Activated T-helper 2 cell treated with anti-CD3 and anti-CD28 coated beads, Interferon-gamma antibody, Interleukin-2, Interleukin-4, amounts not matched to agents 10 μg/mL and 5 μg/mL and 100 μg/mL, durations not matched to agents 14 hours and 24 hours and 36 hours (primary cell): Measurements from ENCODE around the gene TYW1. TPM values are rescaled to one million over a fixed set of nuclear protein-coding genes. Genes with fewer than 3 reads are reported as not detected.
A peak's percentile ranks its signal among the peaks of the same experiment; 100 is the strongest.
"Not testable (repeated sequence)": the region's sequence is repeated elsewhere in the genome, so short reads cannot be mapped to it uniquely, and the experiment has no call there.

Source experiments
- DNase-seq: peaks from one replicate; pipeline ENCODE4 v3.0.0; 2021; ENCODE audit warnings: low spot score
- H3K27ac Mint-ChIP-seq: one replicate; pipeline ENCODE4 v1.8.0; 2021; ENCODE audit warnings: mixed read lengths
- H3K27me3 Mint-ChIP-seq: one replicate; pipeline ENCODE4 v1.8.0; 2021; ENCODE audit warnings: low read depth, mixed read lengths
- H3K36me3 Mint-ChIP-seq: one replicate; pipeline ENCODE4 v1.8.0; 2021; ENCODE audit warnings: low read depth, mixed read lengths
- H3K4me1 Mint-ChIP-seq: one replicate; pipeline ENCODE4 v1.8.0; 2021; ENCODE audit warnings: low read depth, mixed read lengths
- H3K4me3 Mint-ChIP-seq: one replicate; pipeline ENCODE4 v1.8.0; 2021; ENCODE audit warnings: low read depth, mild to moderate bottlenecking, moderate library complexity, mixed read lengths
- H3K9me3 Mint-ChIP-seq: one replicate; pipeline ENCODE4 v1.8.0; 2021; ENCODE audit warnings: mixed read lengths
- intact Hi-C: fragments of 100-400 bp; cut with micrococcal nuclease; formaldehyde crosslinking; loops from one replicate; pipeline ENCODE4 v1.15.1; 2023
- total RNA-seq: library from RNA; stranded (reverse); gene quantifications from 2 replicates; pipeline ENCODE4 v1.2.3, GENCODE V29; 2022

The TYW1 gene
- total RNA-seq, 1 donor from 2014 or later: 17.7 TPM

DNA sequence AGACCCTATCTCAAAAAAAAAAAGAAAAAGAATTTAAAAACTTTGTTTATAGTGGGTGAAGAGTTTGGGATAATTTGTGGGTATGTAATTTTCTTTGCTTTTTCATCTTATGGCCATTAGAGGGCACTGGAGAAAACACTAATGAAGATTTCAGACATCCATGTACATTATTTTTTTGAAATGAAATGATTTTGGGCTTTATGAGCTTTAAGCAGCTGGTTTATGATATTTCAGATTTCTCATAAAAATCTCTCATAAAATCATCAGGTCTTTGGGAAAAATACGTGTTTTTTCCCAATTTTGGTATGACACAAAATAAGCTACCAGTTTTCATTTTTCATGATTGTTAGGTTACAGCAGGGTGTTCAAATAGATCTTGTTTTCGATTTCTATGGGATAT is 44.2 kb downstream of the TYW1 start:
- H3K4me3 Mint-ChIP-seq, H3K27me3 Mint-ChIP-seq, H3K4me1 Mint-ChIP-seq, H3K27ac Mint-ChIP-seq, H3K9me3 Mint-ChIP-seq, DNase-seq, H3K36me3 Mint-ChIP-seq, intact Hi-C loops: not testable (repeated sequence)

DNA sequence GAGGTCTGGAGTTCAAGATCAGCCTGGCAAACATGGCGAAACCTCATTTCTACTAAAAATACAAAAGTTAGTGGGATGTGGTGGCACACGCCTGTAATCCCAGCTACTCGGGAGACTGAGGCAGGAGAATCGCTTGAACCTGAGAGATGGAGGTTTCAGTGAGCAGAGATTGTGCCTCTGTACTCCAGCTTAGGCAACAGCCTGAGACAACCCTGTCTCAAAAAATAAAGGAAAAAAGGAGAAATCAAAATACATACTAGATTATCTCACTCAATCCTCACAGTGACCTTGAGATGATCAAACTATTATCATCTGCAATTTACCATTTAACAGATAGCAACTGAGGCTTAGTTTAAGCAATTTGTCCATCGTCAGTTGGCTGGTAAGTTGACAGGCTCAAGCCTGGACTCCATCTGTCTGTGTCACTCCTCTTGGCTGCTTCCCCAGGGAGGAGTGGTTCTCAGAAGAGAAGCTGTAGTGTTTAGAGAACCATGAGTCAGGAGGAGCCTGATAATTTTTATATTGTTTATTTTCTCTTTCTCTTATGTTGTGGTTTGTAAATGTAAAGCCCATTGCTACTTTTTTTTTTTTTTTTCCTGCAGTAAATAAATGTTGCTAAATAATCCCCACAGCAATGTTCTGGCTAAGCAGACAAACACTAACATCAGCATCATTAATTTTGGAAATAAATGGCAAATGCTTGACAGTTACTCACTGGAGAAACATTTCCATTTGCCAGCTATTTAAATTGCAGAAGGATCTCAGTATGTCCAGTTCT is 46.3 kb downstream of the TYW1 start:
- H3K27me3 Mint-ChIP-seq, intact Hi-C loops, H3K4me3 Mint-ChIP-seq, H3K4me1 Mint-ChIP-seq, DNase-seq, H3K9me3 Mint-ChIP-seq, H3K36me3 Mint-ChIP-seq, H3K27ac Mint-ChIP-seq: not testable (repeated sequence)

DNA sequence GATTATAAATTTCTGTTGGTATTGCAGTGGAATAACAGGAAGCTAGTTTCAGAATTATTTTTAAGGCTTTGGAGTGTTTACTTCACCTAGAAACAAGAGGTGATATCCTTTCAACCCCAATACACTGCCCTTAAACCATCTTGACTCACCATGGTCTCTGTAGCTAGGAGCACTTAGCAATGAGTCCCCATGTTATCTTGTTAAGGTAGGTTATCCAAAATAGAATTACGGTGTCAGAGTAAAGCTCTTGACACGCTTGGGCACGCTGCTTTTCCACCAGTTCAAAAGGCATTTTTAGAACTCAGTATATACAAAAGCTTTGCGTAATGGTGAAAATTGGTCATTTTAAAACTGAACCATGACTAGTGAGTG is 46.9 kb downstream of the TYW1 start:
- H3K27me3 Mint-ChIP-seq, DNase-seq, H3K36me3 Mint-ChIP-seq, H3K27ac Mint-ChIP-seq, intact Hi-C loops, H3K4me1 Mint-ChIP-seq, H3K4me3 Mint-ChIP-seq, H3K9me3 Mint-ChIP-seq: not testable (repeated sequence)

DNA sequence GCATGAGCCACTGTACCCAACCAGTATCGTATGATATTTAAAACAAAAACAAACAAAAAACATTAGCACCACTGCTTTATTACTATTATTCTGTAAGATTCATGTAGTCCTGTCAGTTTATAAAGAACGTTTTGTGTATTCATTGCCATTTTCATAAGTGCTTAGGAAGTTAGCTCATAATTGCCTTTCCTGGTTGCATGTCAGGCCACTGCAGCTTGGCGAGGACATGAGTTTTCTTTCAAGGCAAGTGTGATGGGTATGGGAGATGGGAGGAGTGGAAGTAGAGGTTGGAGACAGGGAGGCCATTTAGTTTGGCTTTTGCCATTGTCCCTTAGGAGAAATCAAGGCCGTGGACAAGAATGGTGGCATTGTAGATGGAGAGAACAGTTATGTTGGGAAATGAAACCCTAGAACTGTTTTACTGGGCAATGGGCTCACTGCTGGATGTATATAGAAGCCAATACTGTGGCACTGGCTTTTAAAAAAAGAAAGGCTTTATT is 48.9 kb downstream of the TYW1 start:
- Mint-ChIP-seq H3K9me3 (no peaks in the 10 kb centered on the region), H3K4me1 (no peaks in the 10 kb centered on the region), H3K27ac (no peak overlapping the region), H3K27me3 (no peaks in the 10 kb centered on the region), H3K36me3 (peaks cover 19% of the 10 kb centered on the region), H3K4me3 (no peak overlapping the region)
- intact Hi-C loops: no loop called here
- no peak for DNase-seq

DNA sequence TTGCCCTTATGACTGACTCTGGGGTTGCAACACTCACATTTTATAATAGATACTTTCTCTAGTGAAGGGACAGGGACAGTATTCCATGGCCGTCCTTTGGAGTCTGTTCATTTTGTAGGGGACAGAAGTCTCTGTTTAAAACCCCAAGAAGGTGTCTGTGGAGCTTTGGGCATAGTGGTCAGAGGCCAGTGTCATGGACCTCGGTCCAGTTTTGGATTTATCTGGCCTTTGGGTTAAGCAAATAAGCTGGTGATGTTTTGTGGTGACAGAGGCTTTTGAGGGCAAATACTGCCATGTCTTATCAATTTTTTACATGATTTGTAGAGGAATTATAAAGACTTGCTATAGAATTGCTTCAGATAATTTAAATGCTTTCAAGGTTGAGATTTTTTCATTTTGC is 50.2 kb downstream of the TYW1 start:
- H3K9me3 Mint-ChIP-seq, H3K27ac Mint-ChIP-seq, H3K4me1 Mint-ChIP-seq, intact Hi-C loops, DNase-seq, H3K4me3 Mint-ChIP-seq, H3K27me3 Mint-ChIP-seq: not testable (repeated sequence)
- H3K36me3 Mint-ChIP-seq: peaks cover 32% of the 10 kb centered on the region

DNA sequence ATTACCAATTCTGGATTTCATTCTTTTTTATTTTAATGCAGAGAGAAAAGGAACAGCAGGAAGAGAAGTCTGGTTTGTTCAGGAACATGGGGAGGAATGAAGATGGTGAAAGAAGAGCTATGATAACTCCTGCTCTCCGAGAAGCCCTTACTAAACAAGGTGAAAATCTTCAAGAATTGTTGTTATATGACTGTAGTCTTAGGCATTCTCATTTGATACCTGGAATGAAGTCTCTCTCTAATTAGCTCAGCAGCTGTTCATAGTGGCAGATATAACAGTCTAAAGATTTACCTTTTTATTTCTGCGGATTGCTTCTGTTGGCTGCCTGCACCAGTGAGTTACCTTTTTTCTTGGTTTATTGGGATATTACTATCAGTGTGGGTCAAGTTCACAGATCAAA is 53.3 kb downstream of the TYW1 start:
- DNase-seq, H3K27me3 Mint-ChIP-seq, H3K4me1 Mint-ChIP-seq, H3K9me3 Mint-ChIP-seq, H3K4me3 Mint-ChIP-seq, intact Hi-C loops, H3K27ac Mint-ChIP-seq: not testable (repeated sequence)
- peaks cover 61% of the 10 kb centered on the region for H3K36me3 Mint-ChIP-seq

DNA sequence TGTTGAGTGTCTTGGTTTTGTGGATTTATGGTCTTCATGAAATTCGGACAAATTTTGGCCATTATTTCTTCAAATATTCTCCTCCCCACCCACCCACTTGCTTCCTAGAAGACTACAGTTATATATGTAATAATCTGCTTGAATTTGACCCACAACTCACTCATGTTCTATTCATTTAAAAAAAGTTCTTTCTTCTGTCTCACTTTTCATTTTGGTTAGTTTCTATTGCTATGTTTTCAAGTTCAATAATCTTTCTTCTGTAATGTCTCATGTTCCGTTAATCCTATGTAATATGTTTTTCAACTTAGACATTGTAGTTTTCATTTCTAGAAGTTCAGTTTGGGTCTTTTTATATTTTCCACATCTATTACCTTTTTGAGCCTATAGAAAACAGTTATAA is 55.5 kb downstream of the TYW1 start:
- not testable (repeated sequence) for DNase-seq
- H3K27ac Mint-ChIP-seq: peak overlapping the region; percentile 55
- H3K36me3 Mint-ChIP-seq: peaks cover 72% of the 10 kb centered on the region

DNA sequence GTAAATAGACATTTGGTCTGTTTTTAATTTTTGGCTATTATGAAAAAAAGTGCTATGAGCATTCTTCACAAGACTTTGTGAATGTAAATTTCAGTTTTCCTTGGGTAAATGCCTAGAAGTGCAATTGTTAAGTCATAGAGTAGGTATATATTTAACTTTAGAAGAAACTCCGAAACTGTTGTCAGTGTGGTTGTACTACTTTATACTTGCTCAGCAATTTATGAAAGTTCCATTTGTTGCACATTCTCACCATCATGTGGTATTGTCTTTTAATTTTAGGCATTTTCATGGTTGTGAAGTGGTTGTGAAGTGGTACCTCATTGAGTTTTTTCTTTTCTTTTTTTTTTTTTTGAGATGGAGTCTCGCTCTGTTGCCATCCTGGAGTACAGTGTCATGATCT is 60.0 kb downstream of the TYW1 start:
- Mint-ChIP-seq H3K36me3 (peaks cover 71% of the 10 kb centered on the region), H3K27ac (no peak overlapping the region), H3K9me3 (peaks cover 7% of the 10 kb centered on the region), H3K27me3 (no peaks in the 10 kb centered on the region), H3K4me3 (no peak overlapping the region), H3K4me1 (peaks cover 7% of the 10 kb centered on the region)
- intact Hi-C loops: no loop called here
- DNase-seq: no peak

More for the DNA sequence above, 55.5 kb downstream of the TYW1 start:
- H3K9me3 Mint-ChIP-seq, H3K4me1 Mint-ChIP-seq, H3K27me3 Mint-ChIP-seq, intact Hi-C loops, H3K4me3 Mint-ChIP-seq: not testable (repeated sequence)

DNA sequence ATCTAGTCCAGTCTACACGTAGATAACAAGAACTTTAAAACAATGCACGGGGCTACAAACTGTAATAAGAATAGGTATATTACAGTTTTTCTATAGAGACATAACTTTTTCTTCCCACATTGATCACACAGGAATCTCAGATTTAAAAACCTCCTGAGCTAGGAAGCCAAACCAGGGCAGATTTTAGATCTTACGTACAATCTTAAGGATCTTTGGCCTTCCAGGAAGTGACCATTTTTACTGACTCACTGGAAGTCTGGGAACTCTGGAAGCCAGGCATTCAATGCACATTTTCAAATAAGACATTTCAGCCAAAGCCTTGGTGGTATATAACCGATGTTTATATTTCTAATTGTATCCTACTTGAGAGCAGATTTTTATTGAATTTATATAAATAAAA is 64.7 kb downstream of the TYW1 start:
- H3K4me1 Mint-ChIP-seq, H3K27ac Mint-ChIP-seq, DNase-seq, H3K27me3 Mint-ChIP-seq, intact Hi-C loops, H3K4me3 Mint-ChIP-seq: not testable (repeated sequence)
- Mint-ChIP-seq H3K9me3 (peaks cover 11% of the 10 kb centered on the region), H3K36me3 (peaks cover 64% of the 10 kb centered on the region)

DNA sequence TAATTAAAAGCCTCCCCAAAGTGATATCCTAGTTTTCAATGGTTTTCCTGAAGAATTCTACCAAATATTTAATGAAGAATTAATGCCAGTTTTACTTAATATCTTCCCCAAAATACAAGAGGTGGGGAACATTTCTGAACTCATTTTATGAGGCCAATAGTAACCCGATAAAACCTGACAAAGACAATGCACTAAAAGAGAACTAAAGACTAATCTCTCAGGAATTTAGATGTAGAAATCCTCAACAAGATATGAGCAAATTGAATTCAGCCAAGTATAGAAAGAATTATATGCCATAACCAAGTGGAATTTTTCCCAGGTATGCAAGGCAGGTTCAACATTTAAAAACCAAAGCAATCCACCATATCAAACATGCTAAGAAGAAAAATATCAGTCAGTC is 66.2 kb downstream of the TYW1 start:
- H3K27me3 Mint-ChIP-seq, intact Hi-C loops, H3K27ac Mint-ChIP-seq, DNase-seq, H3K4me1 Mint-ChIP-seq, H3K4me3 Mint-ChIP-seq: not testable (repeated sequence)
- Mint-ChIP-seq H3K9me3 (peaks cover 11% of the 10 kb centered on the region), H3K36me3 (peaks cover 65% of the 10 kb centered on the region)

DNA sequence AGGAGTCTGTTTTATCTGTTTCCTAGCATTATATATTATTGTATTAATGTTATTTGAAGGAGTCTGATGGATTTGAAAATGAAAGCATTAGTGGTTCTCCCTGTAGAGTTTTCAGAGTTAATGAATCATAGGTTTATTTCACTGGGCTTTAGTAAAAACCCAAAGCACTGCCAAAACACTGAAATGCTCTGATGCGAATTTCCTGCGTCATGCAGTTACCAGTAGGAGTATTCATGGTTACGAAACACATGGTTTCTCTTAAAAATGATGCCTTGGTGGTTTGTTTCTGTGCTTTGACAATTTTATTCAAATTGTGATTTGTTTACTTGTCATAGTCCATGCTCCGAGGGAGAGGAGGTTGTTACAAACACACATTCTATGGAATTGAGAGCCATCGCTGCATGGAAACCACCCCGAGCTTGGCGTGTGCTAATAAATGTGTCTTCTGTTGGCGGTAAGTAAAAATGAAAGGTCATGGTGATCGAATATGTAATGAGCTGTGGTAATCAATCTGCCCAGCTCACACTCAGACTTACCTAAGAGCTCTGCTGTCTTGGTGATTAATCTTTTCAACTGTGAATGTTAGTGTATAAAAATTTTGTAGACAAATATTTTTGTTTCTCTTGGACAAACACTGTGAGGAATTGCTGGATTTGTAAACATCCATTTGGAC is 70.5 kb downstream of the TYW1 start:
- H3K4me1 Mint-ChIP-seq, H3K27ac Mint-ChIP-seq, H3K4me3 Mint-ChIP-seq, DNase-seq, H3K27me3 Mint-ChIP-seq, intact Hi-C loops: not testable (repeated sequence)
- H3K9me3 Mint-ChIP-seq: peaks cover 26% of the 10 kb centered on the region
- H3K36me3 Mint-ChIP-seq: peaks cover 65% of the 10 kb centered on the region

DNA sequence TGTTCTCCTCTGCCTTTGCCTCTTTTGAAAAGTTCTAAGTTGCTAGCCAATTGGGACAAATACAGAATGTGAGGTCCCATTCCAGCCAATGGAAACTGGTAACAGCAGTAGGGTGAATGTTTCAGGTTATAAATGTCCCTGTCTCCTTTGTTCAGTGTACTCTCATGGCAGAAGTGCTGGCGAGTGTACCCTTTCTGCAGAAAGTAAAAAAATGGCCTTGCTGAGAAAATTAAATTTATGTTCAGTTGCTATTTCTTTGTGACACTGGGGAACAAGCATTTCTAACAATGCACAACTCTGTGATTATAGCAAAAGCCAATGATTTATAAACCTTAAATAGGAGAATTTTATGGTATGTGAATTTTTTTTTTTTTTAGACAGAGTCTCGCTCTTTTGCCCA is 79.5 kb downstream of the TYW1 start:
- H3K4me1 Mint-ChIP-seq, H3K27me3 Mint-ChIP-seq, H3K27ac Mint-ChIP-seq, H3K4me3 Mint-ChIP-seq, DNase-seq, intact Hi-C loops: not testable (repeated sequence)
- Mint-ChIP-seq H3K9me3 (peaks cover 52% of the 10 kb centered on the region), H3K36me3 (peaks cover 72% of the 10 kb centered on the region)

DNA sequence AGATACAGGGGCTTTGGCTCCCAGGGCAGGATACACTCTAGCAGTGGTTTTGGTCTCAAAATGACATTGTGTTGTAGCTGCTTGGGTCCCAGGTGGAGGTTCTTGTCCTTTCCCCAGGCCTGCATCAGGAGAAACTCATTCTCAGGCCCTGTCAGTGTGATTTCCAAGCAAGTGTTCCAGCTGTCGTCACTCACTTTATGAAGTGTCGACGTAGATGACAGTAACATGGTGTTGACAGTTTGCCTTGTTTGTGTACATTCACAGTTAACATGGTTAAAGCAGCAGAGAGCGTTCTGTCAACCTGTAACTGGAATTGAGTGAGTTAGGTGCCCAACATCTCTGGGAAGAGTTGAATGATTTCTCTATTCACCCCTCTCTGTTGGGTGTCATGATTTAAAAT is 86.2 kb downstream of the TYW1 start:
- H3K4me1 Mint-ChIP-seq, DNase-seq, H3K27me3 Mint-ChIP-seq, H3K27ac Mint-ChIP-seq, H3K4me3 Mint-ChIP-seq, intact Hi-C loops: not testable (repeated sequence)
- Mint-ChIP-seq H3K36me3 (peaks cover 74% of the 10 kb centered on the region), H3K9me3 (peaks cover 35% of the 10 kb centered on the region)
